Measurements from ENCODE around the gene GUK1.
A peak's percentile ranks its signal among the peaks of the same experiment; 100 is the strongest.

Gene GUK1

DNA sequence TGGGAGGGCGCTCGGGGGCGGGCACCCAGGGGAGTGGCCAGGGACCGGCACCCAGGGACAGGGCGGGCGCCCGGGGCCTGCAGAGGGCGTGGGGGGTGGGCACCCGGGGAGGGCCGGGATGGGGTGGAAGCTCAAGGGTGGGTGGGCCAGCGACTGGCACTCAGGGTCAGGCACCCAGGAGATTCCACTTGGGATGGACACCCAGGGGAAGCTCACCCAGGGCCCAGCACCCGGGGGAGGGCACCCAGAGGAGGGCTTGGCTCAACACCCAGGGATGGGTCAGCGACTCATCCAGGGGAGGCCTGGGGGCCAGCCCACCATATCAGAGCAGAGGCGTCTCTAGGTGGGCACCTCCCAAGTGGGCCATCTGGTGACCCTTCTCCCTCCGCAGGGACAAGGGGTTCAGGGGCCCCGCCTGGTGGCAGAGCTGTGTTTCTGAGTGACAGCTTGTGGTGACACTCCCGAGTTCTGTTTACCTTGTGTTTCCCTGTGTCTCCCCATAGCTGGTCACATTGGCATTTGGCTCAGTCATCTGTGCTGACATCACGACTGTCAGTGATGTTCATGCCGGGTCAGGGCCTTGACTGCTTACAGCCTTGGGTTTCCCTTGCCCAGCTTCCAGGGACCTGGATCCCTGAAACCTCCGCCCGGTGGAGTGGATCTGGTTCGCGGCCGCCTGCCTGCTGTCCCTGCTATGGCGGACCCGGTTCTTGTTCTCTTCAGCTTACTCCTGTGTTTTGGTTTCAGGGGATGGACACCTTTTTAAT, 26.3 kb downstream of the GUK1 start:
- H3K4me3 ChIP-seq (replicated peaks; ENCODE audit: insufficient read depth, low read length) = peak overlapping the region; percentile 88
- DNase-seq (ENCODE audit: low read depth in 1 of 2, low spot score in 1 of 2) = peak in 1 of 2 experiments; percentile 62

DNA sequence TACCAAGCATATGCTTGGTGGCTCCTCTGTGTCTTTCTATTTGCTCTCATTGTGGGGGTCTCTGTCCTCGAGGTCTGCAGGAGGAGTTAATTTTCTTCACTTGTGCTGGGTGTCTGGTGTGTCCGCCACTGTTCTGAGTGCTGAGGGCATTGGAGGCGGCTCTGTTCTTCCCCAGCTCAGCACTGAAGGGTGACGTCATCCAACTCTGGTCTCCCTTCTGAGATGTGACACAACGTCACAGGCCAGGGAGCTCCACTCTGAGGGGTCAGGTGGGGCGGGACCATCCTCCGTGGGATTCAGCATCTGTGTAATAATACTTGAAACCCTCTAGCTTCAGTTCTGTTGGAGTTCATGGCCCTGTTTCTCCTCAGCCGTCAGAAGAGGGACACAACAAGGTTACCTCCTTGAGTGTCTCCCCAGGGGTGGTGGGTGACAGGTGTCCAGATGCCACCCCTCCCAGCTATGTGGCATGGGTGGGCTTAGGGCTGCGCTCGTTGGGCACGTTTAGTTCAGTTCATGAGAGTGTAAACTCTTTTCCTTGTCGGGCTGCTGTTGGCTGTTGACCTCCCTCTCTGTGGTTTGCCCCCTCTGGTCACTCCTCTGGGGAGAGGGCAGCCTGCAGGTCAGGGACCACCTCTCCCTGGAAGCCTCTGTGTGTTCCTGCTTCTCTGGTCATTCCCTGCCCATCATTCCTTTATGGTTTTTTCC, 28.6 kb downstream of the GUK1 start:
- TF ChIP-seq POLR2AphosphoS5 (IDR thresholded peaks at IDR 0.05; ENCODE audit: low read depth) (no peak), GABPA (IDR thresholded peaks at IDR 0.05; ENCODE audit: low read depth) (no peak), REST (IDR thresholded peaks at IDR 0.05; ENCODE audit: insufficient replicate concordance, low read depth) (no peak), SPI1 (IDR thresholded peaks at IDR 0.05; ENCODE audit: borderline replicate concordance, low read depth) (no peak), CTCF (IDR thresholded peaks at IDR 0.05; ENCODE audit: insufficient read depth, low read length) (no peak)
- Histone ChIP-seq H3K4me3 (replicated peaks; ENCODE audit: insufficient read depth, low read length) (no peak overlapping the region), H3K27ac (replicated peaks) (no peak overlapping the region), H3K27me3 (ENCODE audit: insufficient read depth, poor library complexity, severe bottlenecking) (no peaks in the 10 kb centered on the region)
- DNase-seq (ENCODE audit: low read depth in 1 of 2, low spot score in 1 of 2) = no peak

More for the DNA sequence above, 26.3 kb downstream of the GUK1 start:
- Histone ChIP-seq H3K27ac (replicated peaks) (peak overlapping the region; percentile 57), H3K27me3 (ENCODE audit: insufficient read depth, poor library complexity, severe bottlenecking) (no peaks in the 10 kb centered on the region)
- TF ChIP-seq CTCF (IDR thresholded peaks at IDR 0.05; ENCODE audit: insufficient read depth, low read length) (peak; percentile 7), REST (IDR thresholded peaks at IDR 0.05; ENCODE audit: insufficient replicate concordance, low read depth) (no peak)

GRCh38 chr1:228169345-228169744, 29.3 kb downstream of the GUK1 start:
- TF ChIP-seq CTCF (IDR thresholded peaks at IDR 0.05; ENCODE audit: insufficient read depth, low read length) (no peak), GABPA (IDR thresholded peaks at IDR 0.05; ENCODE audit: low read depth) (no peak)
- no peak for DNase-seq (ENCODE audit: low read depth in 1 of 2, low spot score in 1 of 2)
- no peak overlapping the region for H3K27ac ChIP-seq (replicated peaks)
- no peak overlapping the region for H3K4me3 ChIP-seq (replicated peaks; ENCODE audit: insufficient read depth, low read length)
- H3K27me3 ChIP-seq (ENCODE audit: insufficient read depth, poor library complexity, severe bottlenecking) = no peaks in the 10 kb centered on the region

All from HL-60 (cell line).